Measurements from ENCODE around the gene GPR137C. TPM values are rescaled to one million over a fixed set of nuclear protein-coding genes. Genes with fewer than 3 reads are reported as not detected.

The GPR137C gene
- total and polyA plus RNA-seq, 2 of the 13 experiments (the other 11 are each of a cell fraction or from before 2014, with no cell fraction given) = 0.34 to 0.51 TPM

GRCh38 chr14:52599974-52600373 lies 47.3 kb downstream of the GPR137C start:
- Histone ChIP-seq H4K20me1 (ENCODE audit: insufficient read depth, low read length) (no peaks in the 10 kb centered on the region), H3K36me3 (replicated peaks in 1 of 2; ENCODE audit: control insufficient read depth in 1 of 2, insufficient read depth in 2 of 2, low read length in 2 of 2) (no peaks in the 10 kb centered on the region), H3K79me2 (ENCODE audit: insufficient read depth, low read length) (no peaks in the 10 kb centered on the region), H3K9ac (ENCODE audit: insufficient read depth, low read depth, low read length) (no peak overlapping the region), H3K4me3 (replicated peaks in 1 of 3; ENCODE audit: insufficient read depth in 1 of 3, low read depth in 2 of 3, low read length in 3 of 3) (no peak overlapping the region), H3K27ac (ENCODE audit: extremely low read length, insufficient read depth, low read length) (no peak overlapping the region), H3K9me3 (ENCODE audit: low read length) (no peaks in the 10 kb centered on the region), H2AFZ (ENCODE audit: low read length) (no peak overlapping the region), H3K4me2 (ENCODE audit: low read depth, low read length) (no peak overlapping the region), H3K27me3 (ENCODE audit: control insufficient read depth in 1 of 2, insufficient read depth in 2 of 2, low read length in 2 of 2) (no peaks in the 10 kb centered on the region), H3K4me1 (ENCODE audit: insufficient read depth, low read length) (peaks cover 15% of the 10 kb centered on the region)
- no TSS peak for BruUV-seq (replicated peaks)
- ChIA-PET POLR2A (no interaction called here), CTCF (ENCODE audit: low intra/inter-chr PET ratio, low total read pairs) (no interaction called here)
- peak; percentile 59 for TF ChIP-seq CEBPB (IDR thresholded peaks at IDR 0.05; ENCODE audit: borderline replicate concordance, low read depth, low read length)
- TF ChIP-seq THAP9 (CRISPR knock-in tag; IDR thresholded peaks at IDR 0.05; ENCODE audit: borderline replicate concordance) = no peak
- TF ChIP-seq CHD2 (IDR thresholded peaks at IDR 0.05; ENCODE audit: low read depth, low read length) = no peak
- no peak for TF ChIP-seq FOXK2 (IDR thresholded peaks at IDR 0.05)
- DNase-seq (ENCODE audit: low spot score) = no peak
- intact Hi-C loops (cut with micrococcal nuclease; ENCODE audit: unreplicated experiment) (no loop called here), in situ Hi-C loops (cut with HindIII; ENCODE audit: extremely low pct_ligation_motif_present, low pct_unique_long_range_greater_than_20kb) (no loop called here)
- no peak for FAIRE-seq
- ATAC-seq = no peak
- WGBS (ENCODE audit: low lambda C conversion rate) = 71% methylated on average over 3 of the region's 3 CpGs

- H3K9me3 ChIP-seq (ENCODE audit: low read length) = no peaks in the 10 kb centered on the region
- H3K9ac ChIP-seq (ENCODE audit: insufficient read depth, low read depth, low read length) = no peak overlapping the region
- H3K27ac ChIP-seq (ENCODE audit: extremely low read length, insufficient read depth, low read length) = no peak overlapping the region
- no peaks in the 10 kb centered on the region for H3K4me1 ChIP-seq (ENCODE audit: insufficient read depth, low read length)
- no peak overlapping the region for H2AFZ ChIP-seq (ENCODE audit: low read length)
- CTCF ChIA-PET (ENCODE audit: low intra/inter-chr PET ratio, low total read pairs) = no interaction called here
- H3K79me2 ChIP-seq (ENCODE audit: insufficient read depth, low read length) = no peaks in the 10 kb centered on the region
- DNase-seq (ENCODE audit: low spot score) (no peak), FAIRE-seq (no peak), ATAC-seq (no peak)
- H3K36me3 ChIP-seq (replicated peaks in 1 of 2; ENCODE audit: control insufficient read depth in 1 of 2, insufficient read depth in 2 of 2, low read length in 2 of 2) = no peaks in the 10 kb centered on the region
- intact Hi-C loops (cut with micrococcal nuclease; ENCODE audit: unreplicated experiment) = no loop called here
- H3K4me3 ChIP-seq (replicated peaks in 1 of 3; ENCODE audit: insufficient read depth in 1 of 3, low read depth in 2 of 3, low read length in 3 of 3) = no peak overlapping the region
- WGBS (ENCODE audit: low lambda C conversion rate) = 96% methylated on average over 1 of the region's 1 CpG
- no peak overlapping the region for H3K4me2 ChIP-seq (ENCODE audit: low read depth, low read length)
- H4K20me1 ChIP-seq (ENCODE audit: insufficient read depth, low read length) = no peaks in the 10 kb centered on the region
- BruUV-seq (replicated peaks) = no TSS peak
- in situ Hi-C loops (cut with HindIII; ENCODE audit: extremely low pct_ligation_motif_present, low pct_unique_long_range_greater_than_20kb) = no loop called here
- H3K27me3 ChIP-seq (ENCODE audit: control insufficient read depth in 1 of 2, insufficient read depth in 2 of 2, low read length in 2 of 2) = no peaks in the 10 kb centered on the region
- POLR2A ChIA-PET = no interaction called here
- TF ChIP-seq ZNF33B (CRISPR knock-in tag; IDR thresholded peaks at IDR 0.05) (no peak), IKZF1 (IDR thresholded peaks at IDR 0.05) (no peak), ZNF572 (CRISPR knock-in tag; IDR thresholded peaks at IDR 0.05) (no peak), RBM22 (optimal IDR thresholded peaks at IDR 0.05; ENCODE audit: low read length) (no peak), ZNF713 (CRISPR knock-in tag; IDR thresholded peaks at IDR 0.05) (no peak), ZHX2 (IDR thresholded peaks at IDR 0.05; ENCODE audit: low read depth) (no peak), ZHX2 (CRISPR knock-in tag; IDR thresholded peaks at IDR 0.05; ENCODE audit: borderline replicate concordance) (no peak)
Measured at GRCh38 chr14:52602131-52602530, 49.5 kb downstream of the GPR137C start.

Measured in HepG2 (cell line).